ENCODE results near the gene MAPKAPK2.

Gene MAPKAPK2

DNA sequence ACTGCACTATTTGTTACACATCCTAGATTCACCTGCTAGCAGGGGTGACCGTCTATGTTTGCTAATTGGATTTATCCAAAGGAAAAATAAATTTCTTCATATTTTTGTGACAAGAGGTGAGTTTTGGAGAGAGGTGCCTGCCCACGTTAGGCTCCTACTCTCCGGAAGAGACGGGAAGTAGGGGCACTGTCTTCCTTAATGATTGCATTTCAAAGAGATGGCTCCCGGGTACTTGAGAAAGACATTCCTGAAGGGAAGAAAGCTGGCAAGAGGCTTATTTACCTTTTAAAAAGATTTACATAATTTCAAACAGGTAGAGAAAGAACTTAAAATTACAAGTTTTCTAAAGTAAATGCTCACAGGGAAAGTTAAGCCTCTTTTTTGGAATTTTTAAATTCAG lies 67.2 kb downstream of the MAPKAPK2 start:
- TF ChIP-seq, protein P1, sequence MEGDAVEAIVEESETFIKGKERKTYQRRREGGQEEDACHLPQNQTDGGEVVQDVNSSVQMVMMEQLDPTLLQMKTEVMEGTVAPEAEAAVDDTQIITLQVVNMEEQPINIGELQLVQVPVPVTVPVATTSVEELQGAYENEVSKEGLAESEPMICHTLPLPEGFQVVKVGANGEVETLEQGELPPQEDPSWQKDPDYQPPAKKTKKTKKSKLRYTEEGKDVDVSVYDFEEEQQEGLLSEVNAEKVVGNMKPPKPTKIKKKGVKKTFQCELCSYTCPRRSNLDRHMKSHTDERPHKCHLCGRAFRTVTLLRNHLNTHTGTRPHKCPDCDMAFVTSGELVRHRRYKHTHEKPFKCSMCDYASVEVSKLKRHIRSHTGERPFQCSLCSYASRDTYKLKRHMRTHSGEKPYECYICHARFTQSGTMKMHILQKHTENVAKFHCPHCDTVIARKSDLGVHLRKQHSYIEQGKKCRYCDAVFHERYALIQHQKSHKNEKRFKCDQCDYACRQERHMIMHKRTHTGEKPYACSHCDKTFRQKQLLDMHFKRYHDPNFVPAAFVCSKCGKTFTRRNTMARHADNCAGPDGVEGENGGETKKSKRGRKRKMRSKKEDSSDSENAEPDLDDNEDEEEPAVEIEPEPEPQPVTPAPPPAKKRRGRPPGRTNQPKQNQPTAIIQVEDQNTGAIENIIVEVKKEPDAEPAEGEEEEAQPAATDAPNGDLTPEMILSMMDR (IDR thresholded peaks at IDR 0.05; ENCODE audit: unreplicated experiment in 3 of 3): no peak
- Mint-ChIP-seq H3K4me3 (no peak overlapping the region), H3K27ac (no peak overlapping the region), H3K9me3 (peaks cover 10% of the 10 kb centered on the region), H3K27me3 (ENCODE audit: low read depth) (no peaks in the 10 kb centered on the region), H3K4me1 (peaks cover 20% of the 10 kb centered on the region), H3K36me3 (ENCODE audit: low read depth) (no peaks in the 10 kb centered on the region)

DNA sequence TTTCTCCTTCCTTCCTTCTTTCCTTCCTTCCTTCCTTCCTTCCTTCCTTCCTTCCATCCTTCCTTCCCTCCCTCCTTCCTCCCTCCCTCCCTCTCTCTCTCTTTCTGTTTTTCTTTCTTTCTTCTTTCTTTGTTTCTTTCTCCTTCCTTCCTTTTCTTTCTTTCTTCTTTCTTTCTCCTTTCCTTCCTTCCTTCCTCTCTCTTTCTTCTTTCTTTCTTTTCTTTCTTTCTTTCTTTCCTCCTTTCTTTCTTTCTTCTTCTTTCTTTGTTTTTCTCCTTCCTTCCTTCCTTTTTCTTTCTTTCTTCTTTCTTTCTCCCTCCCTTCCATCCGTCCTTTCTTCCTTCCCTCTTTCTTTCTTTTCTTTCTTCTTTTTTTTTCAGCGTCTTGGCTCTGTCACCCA lies 67.8 kb downstream of the MAPKAPK2 start:
- H3K4me1 Mint-ChIP-seq: peaks cover 20% of the 10 kb centered on the region
- TF ChIP-seq, protein P1 (IDR thresholded peaks at IDR 0.05; ENCODE audit: unreplicated experiment in 3 of 3): no peak
- no peaks in the 10 kb centered on the region for H3K27me3 Mint-ChIP-seq (ENCODE audit: low read depth)
- no peaks in the 10 kb centered on the region for H3K36me3 Mint-ChIP-seq (ENCODE audit: low read depth)
- no peak overlapping the region for H3K27ac Mint-ChIP-seq
- no peak overlapping the region for H3K4me3 Mint-ChIP-seq
- peaks cover 10% of the 10 kb centered on the region for H3K9me3 Mint-ChIP-seq

DNA sequence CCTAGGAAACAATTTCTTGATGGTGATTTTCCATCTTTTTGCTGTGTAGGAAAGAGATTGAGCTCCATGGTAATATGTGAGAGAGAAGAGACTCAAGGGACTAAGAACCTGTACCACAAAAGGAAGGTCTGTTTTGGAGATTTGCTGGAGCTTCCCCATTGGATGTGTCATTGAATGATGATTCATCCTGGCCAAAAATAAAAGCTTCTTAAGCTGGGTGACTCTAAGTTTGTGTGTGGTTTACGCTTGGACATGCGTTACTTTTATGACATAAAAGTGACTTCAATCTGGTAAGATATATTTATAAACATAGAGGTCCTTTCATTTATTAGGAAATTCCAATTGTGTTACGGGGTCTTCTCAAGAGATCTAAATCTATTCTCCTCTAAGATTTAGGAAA lies 68.4 kb downstream of the MAPKAPK2 start:
- no peaks in the 10 kb centered on the region for H3K27me3 Mint-ChIP-seq (ENCODE audit: low read depth)
- H3K27ac Mint-ChIP-seq: no peak overlapping the region
- H3K4me1 Mint-ChIP-seq: peaks cover 20% of the 10 kb centered on the region
- no peak overlapping the region for H3K4me3 Mint-ChIP-seq
- no peaks in the 10 kb centered on the region for H3K36me3 Mint-ChIP-seq (ENCODE audit: low read depth)
- TF ChIP-seq, protein P1 (IDR thresholded peaks at IDR 0.05; ENCODE audit: unreplicated experiment in 3 of 3): no peak
- H3K9me3 Mint-ChIP-seq: peaks cover 10% of the 10 kb centered on the region

DNA sequence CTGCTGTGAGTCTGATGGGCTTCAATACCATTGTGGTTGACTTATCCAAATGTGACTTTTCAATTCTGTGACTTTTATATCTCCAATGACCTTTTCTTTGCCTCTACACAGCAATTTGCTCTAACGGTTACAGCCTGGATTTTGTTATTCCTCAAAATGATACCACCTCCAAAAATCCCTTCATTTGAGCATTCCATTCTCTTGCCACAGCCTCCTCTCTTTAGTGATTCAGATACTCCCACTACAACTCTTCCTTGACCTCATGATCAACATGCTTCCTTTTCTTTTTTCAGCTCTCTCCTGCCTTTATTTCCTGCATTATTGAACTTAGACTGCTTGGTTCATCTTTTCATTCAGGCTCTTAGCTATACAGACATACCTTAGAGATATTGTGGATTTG lies 69.3 kb downstream of the MAPKAPK2 start:
- Mint-ChIP-seq H3K27ac (peak overlapping the region in 2 of 3 experiments; percentile 10 to 58), H3K27me3 (ENCODE audit: low read depth) (no peaks in the 10 kb centered on the region), H3K36me3 (ENCODE audit: low read depth) (no peaks in the 10 kb centered on the region), H3K4me1 (peaks cover 20% of the 10 kb centered on the region), H3K4me3 (no peak overlapping the region), H3K9me3 (peaks cover 10% of the 10 kb centered on the region)
- TF ChIP-seq, protein P1 (IDR thresholded peaks at IDR 0.05; ENCODE audit: unreplicated experiment in 3 of 3): no peak

DNA sequence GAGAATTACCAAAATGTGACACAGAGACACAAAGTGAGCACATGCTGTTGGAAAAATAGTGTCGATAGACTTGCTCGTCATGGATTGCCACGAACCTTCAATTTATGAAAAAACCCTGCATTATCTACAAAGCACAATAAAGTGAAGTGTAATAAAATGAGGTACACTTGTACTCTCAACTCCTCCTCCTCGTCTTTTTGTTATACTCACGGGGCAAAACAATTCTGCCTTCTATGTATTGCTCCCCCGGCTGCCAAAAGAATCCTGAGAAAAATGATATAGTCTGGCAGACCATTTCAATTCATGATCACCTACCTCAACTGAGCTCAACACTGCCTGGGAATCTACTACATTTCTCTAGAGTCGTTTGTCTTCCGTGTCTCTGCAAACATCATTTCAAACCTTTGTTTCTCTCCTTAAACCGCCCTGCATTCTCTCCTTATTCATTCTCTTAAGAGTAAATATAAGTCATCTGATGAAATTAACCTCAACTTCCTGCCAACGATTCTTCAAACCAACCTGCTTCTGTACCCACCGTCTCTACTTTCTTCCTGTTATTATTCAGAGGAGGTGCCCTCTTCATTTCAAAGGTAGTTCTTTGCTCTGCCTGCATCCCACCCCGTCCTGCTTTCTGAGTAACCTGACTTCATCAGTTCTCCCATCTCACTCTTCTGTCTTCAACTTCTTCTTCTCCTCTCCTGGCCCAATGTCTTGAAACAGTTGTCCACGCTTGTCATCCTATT lies 73.0 kb downstream of the MAPKAPK2 start:
- TF ChIP-seq, protein P1 (IDR thresholded peaks at IDR 0.05; ENCODE audit: unreplicated experiment in 3 of 3): no peak
- H3K4me1 Mint-ChIP-seq: peaks cover 6% of the 10 kb centered on the region
- peaks cover 3% of the 10 kb centered on the region for H3K27me3 Mint-ChIP-seq (ENCODE audit: low read depth)
- H3K4me3 Mint-ChIP-seq: no peak overlapping the region
- H3K27ac Mint-ChIP-seq: no peak overlapping the region
- H3K9me3 Mint-ChIP-seq: peaks cover 10% of the 10 kb centered on the region
- no peaks in the 10 kb centered on the region for H3K36me3 Mint-ChIP-seq (ENCODE audit: low read depth)

DNA sequence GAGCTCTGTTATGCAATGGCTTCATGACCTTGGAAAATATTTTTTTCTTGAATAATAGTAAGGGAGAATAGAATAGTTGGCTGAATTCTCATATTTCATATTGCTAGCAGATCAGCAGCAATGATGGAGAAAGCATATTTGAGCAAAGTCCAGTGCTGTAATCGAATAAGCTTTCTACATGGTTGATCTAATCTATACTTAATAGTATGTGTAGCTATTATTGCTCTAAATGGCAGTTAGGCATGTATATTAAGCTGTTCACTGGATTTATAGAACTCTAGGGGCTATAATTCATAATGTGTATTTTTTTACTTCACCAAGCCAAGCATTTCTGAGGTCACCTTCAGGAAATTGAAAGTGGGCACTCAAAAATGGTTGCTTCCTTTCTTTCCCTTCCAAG lies 75.9 kb downstream of the MAPKAPK2 start:
- H3K4me1 Mint-ChIP-seq: no peaks in the 10 kb centered on the region

More for the DNA sequence above, 75.9 kb downstream of the MAPKAPK2 start:
- TF ChIP-seq, protein P1 (IDR thresholded peaks at IDR 0.05; ENCODE audit: unreplicated experiment in 3 of 3): no peak
- no peak overlapping the region for H3K4me3 Mint-ChIP-seq
- H3K36me3 Mint-ChIP-seq (ENCODE audit: low read depth): no peaks in the 10 kb centered on the region
- H3K9me3 Mint-ChIP-seq: no peaks in the 10 kb centered on the region
- peaks cover 3% of the 10 kb centered on the region for H3K27me3 Mint-ChIP-seq (ENCODE audit: low read depth)
- no peak overlapping the region for H3K27ac Mint-ChIP-seq
